ENCODE measurements around the gene FAM107B. TPM values are rescaled to one million over a fixed set of nuclear protein-coding genes. Genes with fewer than 3 reads are reported as not detected.

Gene FAM107B
- polyA plus RNA-seq, 2 donors = 9.0 to 24.2 TPM

Other genes with a start within 250 kb of the FAM107B start
- gene CDNF, start 63.1 kb upstream of the FAM107B start, polyA plus RNA-seq = under 1 TPM; 0.64 to 0.81 TPM
- gene HSPA14, start 63.4 kb upstream of the FAM107B start, polyA plus RNA-seq = 10 to 100 TPM in 1 of 2 donors, 1 to 10 TPM in 1; 8.8 to 13.4 TPM
- gene MSANTD7, start 63.4 kb upstream of the FAM107B start, polyA plus RNA-seq = 1 to 10 TPM; 2.9 to 3.6 TPM
- 1 to 10 TPM; 1.8 to 4.5 TPM for gene SUV39H2, start 104.0 kb upstream of the FAM107B start, polyA plus RNA-seq
- gene DCLRE1C, start 179.2 kb upstream of the FAM107B start, polyA plus RNA-seq = 1 to 10 TPM; 5.7 to 6.5 TPM
- under 1 TPM in 1 of 2 donors, not detected in 1; 0.16 TPM for gene MEIG1, start 184.5 kb upstream of the FAM107B start, polyA plus RNA-seq